Left lung (tissue), 10 donors: Measurements from ENCODE around the gene HAGH. TPM values are rescaled to one million over a fixed set of nuclear protein-coding genes. Genes with fewer than 3 reads are reported as not detected.
A peak's percentile ranks its signal among the peaks of the same experiment; 100 is the strongest.

Experiments used
- ATAC-seq: fragments of 200-7000 bp; cut with Tn5 transposase; one replicate; pipeline ENCODE4 v1.9.1; 2020; ENCODE audit warnings: moderate library complexity
- DNase-seq, 4 donors: peaks; one replicate each; pipeline ENCODE4 v3.0.0-alpha.2; 2013 to 2020
- H3K27ac ChIP-seq, 2 donors: fragments of 200-600 bp; sonication (generic) in 1 of 2; one replicate each; pipeline versions ENCODE4 v1.5.0 to v1.8.0; 2020 to 2021
- H3K27me3 ChIP-seq, 2 donors: fragments of 200-600 bp; sonication (generic) in 1 of 2; one replicate each; pipeline versions ENCODE4 v1.5.0 to v1.8.0; 2020 to 2021
- H3K36me3 ChIP-seq, 2 donors: fragments of 200-600 bp; sonication (generic) in 1 of 2; one replicate each; pipeline versions ENCODE4 v1.5.0 to v1.8.0; 2020 to 2021
- H3K4me1 ChIP-seq, 2 donors: fragments of 200-600 bp; one replicate each; pipeline ENCODE4 v1.8.0; 2021
- H3K4me3 ChIP-seq, 2 donors: fragments of 200-600 bp; sonication (generic) in 1 of 2; one replicate each; pipeline versions ENCODE4 v1.5.0 to v1.8.0; 2020 to 2021; ENCODE audit warnings: mild to moderate bottlenecking in 1 of 2
- H3K9me3 ChIP-seq, 2 donors: fragments of 200-600 bp; sonication (generic) in 1 of 2; one replicate each; pipeline versions ENCODE4 v1.5.0 to v1.8.0; 2020 to 2021
- intact Hi-C, 2 donors: fragments of 100-400 bp; cut with DNase I; formaldehyde crosslinking; loops; one replicate each; pipeline versions ENCODE4 v1.11.2 to v1.14.2; 2022
- polyA plus RNA-seq, 6 donors: library from polyadenylated mRNA; unstranded; fragments of 120-200 nt; gene quantifications; one replicate each; pipeline ENCODE4 v1.2.1, GENCODE V29; 2013; ENCODE audit not compliant: insufficient read length in 6 of 6
- total RNA-seq, 2 donors: library from RNA; stranded (reverse); fragmentation: NEBNext Ultra II Directional; extraction: Animal tissue kit (Norgen Biotek cat#: 25700); gene quantifications; one replicate each; pipeline ENCODE4 v1.2.1, GENCODE V29; 2021
- TF ChIP-seq, protein P1 (sequence below), 2 donors: fragments of 200-600 bp; sonication (generic) in 1 of 2; IDR thresholded peaks; one replicate each; pipeline versions ENCODE4 v1.5.0 to v1.8.0; 2021; ENCODE audit warnings: antibody characterized with exemption in 2 of 2
- donor health status: DM: no; HTN: yes; CAD: no.
- donor health status: DM: no; HTN: no; CAD: no.

The HAGH gene
- total and polyA plus RNA-seq, 8 donors = 21.0 to 62.0 (median 26.7) TPM

- Histone ChIP-seq H3K27me3 (no peaks in the 10 kb centered on the region), H3K9me3 (no peaks in the 10 kb centered on the region), H3K4me3 (no peak overlapping the region), H3K4me1 (peaks cover 13 to 27% of the 10 kb centered on the region in 2 donors), H3K27ac (no peak overlapping the region), H3K36me3 (peaks cover 0 to 8% of the 10 kb centered on the region in 2 donors)
- ATAC-seq = no peak
- TF ChIP-seq, protein P1, sequence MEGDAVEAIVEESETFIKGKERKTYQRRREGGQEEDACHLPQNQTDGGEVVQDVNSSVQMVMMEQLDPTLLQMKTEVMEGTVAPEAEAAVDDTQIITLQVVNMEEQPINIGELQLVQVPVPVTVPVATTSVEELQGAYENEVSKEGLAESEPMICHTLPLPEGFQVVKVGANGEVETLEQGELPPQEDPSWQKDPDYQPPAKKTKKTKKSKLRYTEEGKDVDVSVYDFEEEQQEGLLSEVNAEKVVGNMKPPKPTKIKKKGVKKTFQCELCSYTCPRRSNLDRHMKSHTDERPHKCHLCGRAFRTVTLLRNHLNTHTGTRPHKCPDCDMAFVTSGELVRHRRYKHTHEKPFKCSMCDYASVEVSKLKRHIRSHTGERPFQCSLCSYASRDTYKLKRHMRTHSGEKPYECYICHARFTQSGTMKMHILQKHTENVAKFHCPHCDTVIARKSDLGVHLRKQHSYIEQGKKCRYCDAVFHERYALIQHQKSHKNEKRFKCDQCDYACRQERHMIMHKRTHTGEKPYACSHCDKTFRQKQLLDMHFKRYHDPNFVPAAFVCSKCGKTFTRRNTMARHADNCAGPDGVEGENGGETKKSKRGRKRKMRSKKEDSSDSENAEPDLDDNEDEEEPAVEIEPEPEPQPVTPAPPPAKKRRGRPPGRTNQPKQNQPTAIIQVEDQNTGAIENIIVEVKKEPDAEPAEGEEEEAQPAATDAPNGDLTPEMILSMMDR (IDR thresholded peaks at IDR 0.05) = no peak
- intact Hi-C loops = no loop called here
- DNase-seq = no peak
Observed at GRCh38 chr16:1832838-1833454, 6.3 kb upstream of the HAGH start.

DNA sequence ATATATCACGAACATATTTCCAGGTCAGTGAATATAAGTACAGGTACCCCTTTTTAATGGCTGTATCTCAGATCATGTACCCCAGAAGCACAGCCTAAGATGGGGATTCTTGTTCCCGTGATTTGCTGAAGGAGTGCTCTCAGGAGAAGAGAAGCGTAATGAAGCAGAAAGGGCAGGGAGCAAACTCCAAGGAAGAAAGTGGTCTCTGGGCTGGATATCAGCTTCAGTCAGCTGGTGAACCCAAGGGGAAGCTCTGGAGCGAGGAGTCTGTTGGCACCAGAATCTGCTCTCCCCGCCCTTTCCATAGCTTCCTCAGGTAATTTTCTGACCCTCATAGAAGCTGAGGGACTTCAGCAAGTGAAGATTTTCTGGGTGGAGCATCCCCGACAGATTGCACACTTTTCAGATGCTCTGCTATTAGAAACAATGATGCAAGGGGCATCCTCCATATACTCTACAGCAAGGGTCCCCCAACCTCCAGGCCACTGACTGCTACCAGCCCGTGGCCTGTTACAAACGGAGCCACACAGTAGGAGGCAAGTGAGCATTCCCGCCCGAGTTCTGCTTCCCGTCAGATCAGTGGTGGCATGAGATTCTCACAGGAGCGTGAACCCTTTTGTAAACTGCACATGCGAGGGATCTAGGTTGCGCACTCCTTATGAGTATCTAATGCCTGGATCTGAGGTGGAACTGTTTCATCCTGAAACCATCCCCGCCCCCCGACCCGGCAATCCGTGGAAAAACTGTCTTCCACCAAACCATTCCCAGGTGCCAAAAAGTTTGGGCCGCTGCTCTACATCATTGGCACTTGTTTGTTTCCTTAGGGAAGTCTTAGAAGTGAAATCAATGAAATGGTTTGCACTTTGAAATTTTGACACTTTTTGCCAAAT is 4.8 kb upstream of the HAGH start:
- Histone ChIP-seq H3K4me3 (no peak overlapping the region), H3K9me3 (no peaks in the 10 kb centered on the region), H3K27ac (no peak overlapping the region), H3K4me1 (peaks cover 16 to 32% of the 10 kb centered on the region in 2 donors), H3K36me3 (peaks cover 0 to 8% of the 10 kb centered on the region in 2 donors), H3K27me3 (no peaks in the 10 kb centered on the region)
- intact Hi-C loops = no loop called here
- no peak for ATAC-seq
- TF ChIP-seq, protein P1 (IDR thresholded peaks at IDR 0.05) = no peak
- no peak for DNase-seq

GRCh38 chr16:1830213-1830612 is 3.6 kb upstream of the HAGH start:
- intact Hi-C loops = no loop called here
- H3K36me3 ChIP-seq = peaks cover 0 to 8% of the 10 kb centered on the region in 2 donors
- ATAC-seq (no peak), DNase-seq (no peak)
- peaks cover 20 to 40% of the 10 kb centered on the region in 2 donors for H3K4me1 ChIP-seq
- no peak overlapping the region for H3K4me3 ChIP-seq
- TF ChIP-seq, protein P1 (IDR thresholded peaks at IDR 0.05) = no peak
- H3K9me3 ChIP-seq = no peaks in the 10 kb centered on the region
- no peak overlapping the region for H3K27ac ChIP-seq
- no peaks in the 10 kb centered on the region for H3K27me3 ChIP-seq

- no peak for DNase-seq
- H3K4me3 ChIP-seq = peak overlapping the region in 1 of 2 donors; percentile 93
- no peak for ATAC-seq
- no peak overlapping the region for H3K27ac ChIP-seq
- TF ChIP-seq, protein P1 (IDR thresholded peaks at IDR 0.05) = no peak
- H3K4me1 ChIP-seq = peaks cover 20 to 51% of the 10 kb centered on the region in 2 donors
- intact Hi-C loops = no loop called here
- peaks cover 0 to 8% of the 10 kb centered on the region in 2 donors for H3K36me3 ChIP-seq
- no peaks in the 10 kb centered on the region for H3K27me3 ChIP-seq
- no peaks in the 10 kb centered on the region for H3K9me3 ChIP-seq
Observed at GRCh38 chr16:1828645-1829410, 2.2 kb upstream of the HAGH start.
